CD4-positive, alpha-beta T cell treated with Interleukin-15 for 1 hour (primary cell): ENCODE results near the gene LRP8.

Source experiments
- DNase-seq: peaks from one replicate; pipeline ENCODE4 v3.0.0-alpha.2; 2020

LRP8 gene

DNA sequence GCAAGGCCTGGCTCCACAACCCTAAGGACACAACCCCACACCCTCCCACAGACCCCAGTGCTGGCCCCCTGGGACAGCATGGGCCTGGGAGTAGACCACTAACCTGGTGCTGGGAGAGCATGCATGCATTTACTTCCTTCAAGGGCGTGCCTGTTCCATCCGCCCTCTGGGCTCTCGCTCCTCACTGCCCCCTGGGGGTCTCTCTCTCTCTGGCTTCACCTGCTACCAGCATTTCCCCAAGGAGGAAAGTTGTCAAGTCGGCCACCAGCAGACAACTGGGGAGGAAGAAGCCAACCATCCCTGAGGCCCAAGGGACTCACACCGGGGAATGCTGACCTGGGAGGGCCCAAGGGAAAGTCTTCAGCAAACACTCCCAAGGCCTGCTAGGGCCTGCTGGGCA, 6.5 kb downstream of the LRP8 start:
- no peak for DNase-seq

DNA sequence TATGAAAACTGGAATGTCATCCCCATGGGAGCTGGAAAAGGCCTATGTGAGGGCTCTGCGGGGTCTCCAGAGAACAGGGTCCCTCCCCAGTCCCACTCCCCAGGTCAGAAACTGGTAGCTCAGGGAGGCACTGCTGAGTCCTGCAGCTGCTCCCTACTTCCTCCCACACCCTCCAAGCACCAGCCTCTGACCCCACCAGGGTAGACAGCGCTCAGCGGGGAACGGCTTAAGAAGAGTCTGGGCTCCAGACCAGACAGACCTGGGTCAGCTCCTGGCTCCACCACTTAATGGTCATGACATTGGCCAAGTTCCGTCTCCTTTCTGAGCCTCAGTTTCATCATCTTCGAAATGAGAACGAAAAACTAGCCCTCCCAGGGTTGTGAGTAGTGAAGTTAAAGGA, 7.2 kb downstream of the LRP8 start:
- DNase-seq, result no peak

DNA sequence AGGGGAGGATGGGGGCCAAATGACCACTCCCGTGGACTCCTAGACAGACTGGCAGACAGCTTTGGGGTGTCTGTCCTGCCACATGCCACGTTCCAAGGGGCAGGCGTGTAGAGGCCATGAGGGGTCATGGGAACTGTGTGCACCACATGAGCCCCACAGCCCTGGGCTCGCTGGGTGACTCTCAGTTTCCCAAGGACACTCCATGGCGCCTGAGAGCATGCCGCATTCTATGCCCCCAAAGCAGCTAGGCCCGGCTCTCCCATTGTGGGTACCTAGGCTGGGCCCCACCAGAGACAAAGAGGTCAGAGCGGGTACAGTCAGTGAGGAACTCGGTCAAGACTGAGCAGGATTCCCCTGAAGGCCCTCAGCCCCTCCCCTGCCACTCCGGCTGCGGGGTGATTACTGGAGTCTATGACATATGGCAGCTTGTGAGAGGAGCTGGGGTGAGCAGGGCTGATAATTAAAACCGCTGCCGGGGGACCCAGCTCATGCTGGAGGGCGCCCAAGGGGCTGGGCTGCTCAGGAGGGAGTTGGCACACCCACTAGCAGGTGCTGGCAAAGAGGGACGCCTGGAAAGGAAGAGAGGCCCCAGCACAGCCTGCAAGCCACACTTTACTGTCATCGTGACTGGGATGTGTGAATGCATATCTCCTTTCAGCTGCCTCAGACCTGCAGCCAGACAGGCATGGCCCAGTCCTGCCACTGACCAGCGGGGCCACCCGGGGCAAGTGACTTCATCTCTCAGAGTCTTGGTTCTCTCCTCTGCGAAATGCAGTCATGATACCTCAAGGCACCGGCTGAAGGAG, 8.4 kb downstream of the LRP8 start:
- no peak for DNase-seq

DNA sequence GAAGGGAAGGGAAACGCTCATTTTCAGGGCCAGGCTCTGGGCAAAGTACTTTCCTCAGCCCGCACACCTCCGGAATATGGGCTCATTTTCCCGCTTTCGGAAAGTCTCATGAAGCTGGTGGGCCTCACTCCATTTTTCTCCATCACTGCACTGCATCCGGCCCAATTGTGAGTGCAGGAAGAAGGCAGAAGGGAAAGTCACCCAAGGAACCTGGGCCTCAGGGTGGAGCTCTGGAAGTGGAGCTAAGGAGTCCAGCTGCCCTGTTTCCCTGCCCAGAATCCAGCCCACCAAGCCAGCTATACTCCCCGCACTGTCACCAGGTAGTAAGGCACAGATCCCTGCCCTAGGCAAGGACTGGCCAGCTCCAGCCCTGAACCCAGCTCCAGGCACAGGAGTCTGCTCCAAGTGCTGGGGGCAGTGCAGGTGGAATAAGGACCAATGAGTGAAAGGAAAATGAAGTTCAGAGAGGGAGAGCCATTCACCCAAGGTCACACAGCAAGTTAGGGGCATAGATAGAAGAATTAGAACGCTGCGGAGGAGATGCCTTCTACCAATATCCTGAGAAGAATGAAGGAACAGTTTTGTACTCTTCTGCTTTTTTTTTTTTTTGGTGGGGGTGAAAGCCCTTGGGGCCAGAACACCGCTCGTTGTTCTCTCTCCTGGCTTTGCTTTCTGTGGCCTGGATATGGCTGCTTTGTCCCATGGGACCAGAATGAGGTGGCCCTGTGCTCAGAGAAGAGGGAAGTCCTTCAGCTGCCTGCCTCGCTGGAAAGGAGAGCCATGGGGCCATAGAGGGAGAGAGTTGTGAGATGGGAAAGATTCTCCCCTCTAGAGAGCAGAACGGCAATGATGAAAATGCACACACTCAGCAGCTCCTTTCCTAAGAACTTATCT, 10.0 kb downstream of the LRP8 start:
- no peak for DNase-seq

DNA sequence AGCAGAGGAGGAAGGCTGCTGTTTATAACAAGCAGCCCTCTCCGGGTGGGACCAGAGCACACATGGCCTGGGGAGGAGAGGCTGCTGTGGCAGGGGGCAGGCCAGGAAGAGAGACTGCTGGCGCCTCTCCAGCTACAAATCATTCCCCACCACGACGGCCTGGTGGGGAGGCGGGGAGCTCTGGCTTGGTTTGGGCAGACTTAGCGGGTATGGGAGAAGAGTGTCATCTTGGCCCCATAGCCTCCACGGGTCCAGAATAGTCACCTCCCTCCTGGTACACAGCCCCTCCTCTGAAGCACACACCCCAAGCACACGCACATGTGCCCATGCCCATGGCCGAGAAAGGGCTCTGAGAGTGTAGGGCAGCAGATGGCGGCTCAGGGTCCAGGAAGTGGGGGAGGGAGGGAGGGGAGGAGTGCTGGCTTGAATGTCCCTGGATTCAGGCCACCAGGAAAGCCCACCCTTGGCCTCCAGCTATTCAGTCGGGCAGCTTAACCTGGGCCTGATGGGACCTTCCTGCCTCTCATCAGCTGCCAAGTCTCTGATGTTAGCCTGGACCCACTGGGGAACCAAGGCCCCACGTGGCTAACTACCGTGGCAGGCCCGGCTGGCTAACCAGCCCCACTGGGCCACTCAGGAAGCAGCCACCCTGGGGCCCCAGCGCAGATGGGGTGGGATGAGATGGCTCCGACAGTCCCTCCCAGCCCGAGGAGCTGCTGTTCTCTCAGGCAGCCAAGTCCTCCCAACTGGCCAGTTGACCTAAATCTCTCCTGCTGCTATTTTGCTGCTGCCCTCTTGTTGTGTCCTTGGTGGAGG, 10.9 kb downstream of the LRP8 start:
- DNase-seq, result no peak

DNA sequence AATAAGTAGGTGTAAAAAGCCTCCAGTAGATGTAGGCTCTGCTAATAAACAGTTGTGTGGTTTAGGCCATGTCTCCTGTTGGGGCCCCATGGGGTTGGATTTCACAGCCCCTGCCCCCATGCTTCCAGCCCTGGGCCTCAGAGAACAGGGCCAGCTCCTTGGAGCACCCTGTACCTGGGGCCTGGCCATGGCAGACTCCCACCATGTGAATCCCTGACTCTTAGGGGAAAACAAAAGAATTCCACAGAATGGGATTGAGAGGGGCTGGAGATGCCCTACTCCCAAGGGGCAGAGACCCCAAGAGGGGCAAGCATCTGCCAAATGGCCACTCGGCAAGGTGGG, 11.5 kb downstream of the LRP8 start:
- DNase-seq, result no peak

DNA sequence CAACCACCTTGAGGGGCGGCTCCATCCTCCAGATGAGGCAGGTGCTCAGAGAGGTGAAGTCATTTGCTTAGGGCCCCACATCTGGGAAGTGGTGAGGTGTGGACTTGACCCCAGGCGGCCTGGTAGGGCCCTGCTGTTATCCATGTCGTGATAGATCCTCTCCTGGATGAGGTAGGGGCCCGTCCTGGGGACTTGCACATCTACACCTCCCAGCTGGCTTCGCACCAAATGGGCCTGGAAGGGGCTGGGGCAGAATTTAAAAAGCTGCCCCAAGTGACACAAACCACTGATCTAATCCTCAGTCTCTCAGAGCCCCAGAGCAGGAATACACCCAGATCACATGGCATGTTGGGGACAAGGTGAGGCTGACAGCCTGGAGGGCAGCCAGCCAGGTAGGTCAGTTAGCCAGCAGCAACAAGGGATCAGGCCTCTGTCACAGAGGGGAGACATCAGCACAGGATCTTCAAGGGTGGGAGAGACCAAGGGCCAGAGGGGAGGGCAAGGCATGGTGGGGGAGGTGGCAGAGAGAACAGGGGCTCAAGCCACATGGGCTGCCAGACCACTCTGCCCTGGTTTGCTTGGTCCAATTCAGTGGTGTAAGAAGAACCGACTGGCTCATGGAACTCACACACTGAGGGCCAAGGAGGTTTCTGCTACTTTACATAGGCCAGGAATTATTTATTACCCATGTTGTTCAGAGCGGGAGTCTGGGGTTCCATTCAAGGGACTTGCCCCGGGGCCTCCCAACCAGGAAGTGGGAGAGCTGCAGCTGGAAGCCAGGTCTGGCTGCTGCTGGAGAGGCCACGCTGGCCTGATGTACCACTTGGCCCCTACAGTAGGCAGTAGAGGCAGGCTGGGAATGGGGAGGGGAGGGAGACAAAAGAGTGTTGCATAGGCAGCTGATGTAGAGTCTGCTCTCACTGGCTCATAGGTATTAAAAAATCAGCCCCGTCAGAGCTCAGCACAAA, 12.1 kb downstream of the LRP8 start:
- DNase-seq, result no peak

DNA sequence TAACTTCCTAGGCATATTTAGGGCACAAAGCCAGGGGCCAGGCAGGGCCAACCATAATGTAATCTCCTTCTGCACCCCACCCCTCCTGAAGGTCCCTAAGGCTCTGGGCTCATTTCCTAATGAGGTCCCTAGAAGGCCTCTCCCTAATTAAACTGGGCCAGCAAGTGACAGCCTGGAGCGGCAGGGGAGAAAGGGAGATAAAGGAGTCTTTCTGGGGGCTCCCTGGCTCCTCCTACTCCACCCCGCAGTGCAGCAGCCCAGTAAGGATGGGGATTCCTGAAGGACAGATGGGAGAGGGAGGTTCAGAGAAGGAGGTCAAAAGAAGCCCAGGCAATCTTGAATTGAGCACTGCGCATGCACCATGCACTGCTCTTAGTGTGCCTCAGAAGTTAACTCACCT, 12.8 kb downstream of the LRP8 start:
- DNase-seq, result no peak

DNA sequence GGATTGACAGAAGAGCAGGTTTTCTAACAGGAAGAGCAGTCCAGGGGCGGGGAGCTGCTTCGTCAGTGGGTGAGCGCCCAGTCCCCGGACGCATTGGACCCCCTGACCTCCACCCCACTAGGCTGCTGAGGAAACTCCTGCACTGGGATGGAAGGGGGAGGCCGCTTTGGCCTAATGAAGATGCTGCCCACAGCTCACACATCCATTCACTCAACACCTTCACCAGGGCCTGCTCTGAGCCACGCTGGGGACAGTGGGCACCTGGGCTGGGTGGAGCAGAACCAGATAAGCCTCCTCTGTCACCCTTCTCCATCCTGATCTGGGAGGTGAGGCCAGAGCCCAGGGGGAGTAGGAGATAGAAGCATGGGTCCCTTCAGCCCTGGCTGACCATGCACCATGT, 13.3 kb downstream of the LRP8 start:
- DNase-seq, result no peak

DNA sequence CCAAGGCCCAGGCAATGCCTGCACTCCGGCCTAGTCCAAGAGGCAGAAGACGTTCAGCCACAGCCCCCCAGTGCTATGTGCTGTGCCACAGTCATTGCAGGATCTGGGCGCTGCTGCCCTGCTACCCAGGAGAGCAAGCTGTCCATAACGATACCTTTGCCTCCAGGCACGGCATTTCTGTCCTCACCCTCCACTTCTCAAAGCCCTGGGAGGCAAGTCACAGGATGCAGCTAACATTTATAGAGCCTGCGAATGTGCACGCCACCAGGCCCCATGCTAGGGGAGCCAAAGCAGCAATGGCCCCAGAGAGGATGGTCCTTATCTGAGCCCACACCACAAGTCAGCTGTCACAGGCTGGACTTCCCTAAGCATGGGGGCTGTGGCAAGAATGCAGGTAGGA, 13.8 kb downstream of the LRP8 start:
- no peak for DNase-seq

DNA sequence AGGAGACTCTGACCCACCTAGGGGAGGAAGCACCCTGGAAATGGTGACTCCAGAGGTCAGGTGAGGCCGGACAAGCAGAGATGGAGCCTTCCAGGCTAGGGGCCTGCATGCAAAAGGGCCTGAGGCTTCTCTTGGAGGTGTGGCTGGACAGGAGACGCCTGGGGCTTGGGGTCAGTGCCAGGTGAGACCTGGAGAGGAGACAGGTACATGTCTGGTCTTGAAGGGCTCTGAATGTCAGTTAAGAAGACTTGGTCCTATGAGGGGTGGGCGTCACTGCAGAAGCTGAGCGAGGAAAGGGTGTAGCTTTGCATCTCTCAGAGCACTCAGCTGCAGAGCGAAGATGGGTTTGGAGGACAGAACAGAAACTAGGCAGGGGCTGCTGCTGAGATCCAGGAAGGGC, 14.3 kb downstream of the LRP8 start:
- DNase-seq, result no peak

DNA sequence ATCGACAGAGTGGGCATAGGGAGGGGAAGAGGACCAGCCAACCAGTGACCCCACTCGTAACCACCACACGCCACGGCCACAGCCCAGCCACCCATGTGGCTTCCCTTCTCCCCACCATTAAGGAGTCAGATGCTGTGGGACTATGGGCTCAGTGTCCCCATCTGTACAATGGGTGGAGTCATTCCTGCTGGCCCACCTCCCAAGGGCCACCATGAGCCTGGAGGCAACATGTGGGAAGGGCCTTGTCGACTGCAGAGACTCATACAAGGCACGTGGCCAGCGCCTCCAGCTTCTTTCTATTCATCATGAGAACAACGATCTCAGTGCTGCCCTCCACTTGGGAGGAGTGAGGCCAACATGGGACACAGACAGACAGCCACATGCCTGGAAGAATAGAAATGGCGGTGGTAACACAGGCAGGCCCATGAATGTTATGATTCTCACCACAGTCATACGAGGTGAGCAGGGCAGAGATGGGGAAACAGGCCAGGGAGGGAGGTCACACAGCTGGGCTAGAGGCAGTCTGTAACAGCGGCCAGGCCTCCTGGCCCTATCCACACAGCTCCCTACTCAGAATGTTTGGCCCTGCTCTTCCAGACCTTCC, 16.1 kb downstream of the LRP8 start:
- no peak for DNase-seq

DNA sequence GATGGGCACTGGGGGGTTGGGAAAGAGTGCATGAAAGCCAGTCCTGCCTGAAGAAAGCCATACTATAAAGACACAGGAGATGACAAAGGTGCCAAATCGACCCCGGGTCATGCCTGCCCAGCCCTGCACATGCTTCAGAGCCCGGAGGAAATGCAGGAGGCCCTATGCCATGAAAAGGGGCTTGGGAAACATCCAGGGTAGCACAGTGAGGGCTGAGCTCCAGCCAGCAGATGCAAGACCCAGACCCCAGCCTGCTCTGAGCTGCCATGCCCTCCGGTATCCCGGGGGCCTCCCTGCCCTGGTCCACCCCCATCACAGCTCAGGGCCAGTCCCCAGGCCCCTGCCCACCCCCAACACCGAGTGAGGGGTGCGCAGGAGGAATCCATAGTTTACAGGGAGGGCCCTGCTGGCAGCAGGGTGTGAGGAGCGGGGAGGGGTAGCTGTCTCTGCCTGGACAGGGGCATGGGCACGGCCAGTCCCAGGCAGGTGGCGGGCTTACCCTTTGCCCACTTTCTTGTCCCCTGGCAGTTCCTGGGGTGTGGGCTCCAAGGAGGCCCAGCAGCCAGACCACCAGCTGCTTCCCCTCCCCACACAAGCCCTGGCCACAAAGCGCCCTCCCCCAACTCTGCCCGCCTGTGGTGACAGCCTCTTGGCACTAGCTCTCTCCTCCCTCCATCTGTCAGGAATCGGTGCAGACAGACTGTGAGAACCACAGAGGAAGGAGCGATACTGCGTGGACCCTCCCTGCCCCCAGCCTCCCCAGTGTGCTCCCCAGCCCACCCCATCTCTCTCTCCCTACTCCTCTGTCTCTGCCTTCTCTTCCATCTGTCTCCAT, 16.8 kb downstream of the LRP8 start:
- no peak for DNase-seq

DNA sequence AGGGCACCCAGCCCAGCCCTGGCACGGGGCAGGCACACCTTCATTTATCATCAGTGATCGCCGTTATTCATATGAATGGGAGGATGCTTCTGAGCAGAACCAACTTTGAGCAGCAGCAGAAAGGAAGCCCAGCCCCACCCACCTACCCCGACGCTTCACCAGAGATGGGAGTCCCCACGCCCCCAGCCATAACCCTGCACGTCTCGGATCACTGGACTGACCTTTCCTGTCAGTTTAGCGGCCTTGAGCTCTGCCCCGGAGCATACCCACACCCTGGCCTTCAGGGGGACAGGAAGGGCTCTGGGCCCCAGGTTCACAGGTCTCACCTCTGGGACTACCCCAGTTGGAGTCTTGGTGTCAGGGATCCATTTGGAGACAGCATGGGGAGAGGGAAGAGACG, 18.1 kb downstream of the LRP8 start:
- DNase-seq, result no peak

DNA sequence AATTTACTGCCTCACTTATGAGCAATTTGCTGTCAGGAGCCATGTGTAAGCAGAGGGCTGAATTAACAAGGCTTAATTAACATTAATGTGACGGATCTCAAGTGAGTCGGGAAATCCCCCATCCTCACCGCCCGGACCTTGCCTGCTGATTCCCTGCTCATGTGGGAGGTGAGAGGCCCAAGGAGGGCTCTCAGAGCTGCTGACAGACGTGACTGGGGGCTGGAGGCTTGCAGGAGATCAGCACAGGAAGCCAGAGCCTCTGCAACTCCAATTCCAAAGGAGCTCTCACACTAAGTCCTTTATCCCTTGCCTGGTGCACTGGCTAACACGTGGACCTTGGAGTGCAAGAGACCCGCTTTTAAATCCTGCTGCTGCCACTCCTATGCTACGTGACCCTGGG, 19.4 kb downstream of the LRP8 start:
- no peak for DNase-seq

DNA sequence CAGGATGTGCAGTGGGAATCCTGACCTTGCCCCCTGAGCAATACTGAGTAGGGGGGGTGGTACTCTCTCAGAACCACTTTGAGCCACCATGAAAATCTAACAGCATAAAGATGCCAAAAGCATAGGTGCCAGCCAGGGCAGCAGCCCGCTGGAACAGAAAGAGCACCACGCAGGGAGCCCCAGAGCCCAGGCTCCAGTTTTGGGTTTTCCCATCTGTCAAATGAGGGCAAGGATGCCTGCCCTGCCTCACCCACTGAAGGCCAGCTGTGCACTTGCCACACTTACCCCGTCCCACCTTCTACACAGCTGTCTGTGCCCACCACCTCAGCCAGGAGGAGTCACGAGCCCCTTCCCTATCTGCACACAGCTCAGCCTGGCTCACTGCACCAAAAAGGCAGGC, 20.8 kb downstream of the LRP8 start:
- no peak for DNase-seq

DNA sequence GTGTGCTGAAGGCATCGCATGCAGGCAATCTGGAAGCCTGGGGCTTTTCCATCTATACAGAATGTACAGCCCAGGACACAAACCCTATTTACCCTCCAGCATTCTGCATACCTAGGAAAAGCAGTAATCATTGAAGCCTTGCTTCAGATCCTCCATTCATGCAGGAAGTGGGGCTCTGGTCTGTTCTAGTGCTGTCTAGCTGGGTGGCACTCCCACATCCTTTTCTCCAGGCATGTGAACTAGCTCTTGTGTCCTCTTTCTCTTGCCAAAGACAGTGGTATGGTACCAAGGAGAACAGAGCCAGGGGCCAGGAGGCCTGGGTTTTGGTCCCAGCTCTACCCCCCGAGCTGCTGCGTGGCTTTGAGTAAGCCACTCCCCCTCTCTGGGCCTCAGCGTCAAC, 21.7 kb downstream of the LRP8 start:
- no peak for DNase-seq

DNA sequence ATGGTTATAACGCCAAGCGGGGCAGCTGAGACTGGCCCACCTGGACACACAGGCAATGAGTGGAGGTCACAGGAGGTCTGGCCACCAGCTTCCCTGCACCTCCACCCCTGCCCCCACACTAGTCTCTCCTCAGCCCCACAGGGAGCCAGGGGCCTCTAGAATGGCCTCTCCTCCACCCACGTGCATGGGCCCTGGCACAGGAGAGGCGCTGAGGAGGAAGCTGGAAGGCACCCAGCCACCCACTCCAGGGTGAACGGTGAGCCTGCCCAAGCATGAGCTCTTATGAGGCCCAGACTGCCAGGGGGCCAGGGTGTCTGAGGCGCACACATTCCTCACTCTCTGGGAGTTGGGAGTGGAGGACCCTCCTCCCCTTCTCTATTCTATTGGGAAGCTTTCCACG, 22.2 kb downstream of the LRP8 start:
- DNase-seq, result no peak

DNA sequence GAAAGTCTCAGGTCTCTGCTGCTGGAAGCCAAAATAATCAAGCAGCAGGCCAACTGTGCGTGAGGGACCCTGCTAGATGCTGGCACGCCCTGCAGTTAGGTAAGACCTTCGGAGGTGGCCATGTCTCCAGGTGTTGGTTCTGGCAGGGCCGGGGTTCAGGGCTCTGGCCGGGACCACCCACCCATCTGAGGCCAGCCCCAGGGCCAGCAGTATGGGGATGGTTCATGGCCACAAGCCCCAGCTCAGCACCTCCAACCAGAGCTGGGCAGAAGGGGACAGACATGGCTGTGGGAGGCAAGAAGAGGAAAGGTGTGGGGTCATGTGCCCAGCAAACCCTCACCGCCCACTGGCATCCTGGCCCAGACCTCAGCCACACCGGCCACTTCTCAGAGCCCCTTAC, 23.3 kb downstream of the LRP8 start:
- DNase-seq, result no peak

DNA sequence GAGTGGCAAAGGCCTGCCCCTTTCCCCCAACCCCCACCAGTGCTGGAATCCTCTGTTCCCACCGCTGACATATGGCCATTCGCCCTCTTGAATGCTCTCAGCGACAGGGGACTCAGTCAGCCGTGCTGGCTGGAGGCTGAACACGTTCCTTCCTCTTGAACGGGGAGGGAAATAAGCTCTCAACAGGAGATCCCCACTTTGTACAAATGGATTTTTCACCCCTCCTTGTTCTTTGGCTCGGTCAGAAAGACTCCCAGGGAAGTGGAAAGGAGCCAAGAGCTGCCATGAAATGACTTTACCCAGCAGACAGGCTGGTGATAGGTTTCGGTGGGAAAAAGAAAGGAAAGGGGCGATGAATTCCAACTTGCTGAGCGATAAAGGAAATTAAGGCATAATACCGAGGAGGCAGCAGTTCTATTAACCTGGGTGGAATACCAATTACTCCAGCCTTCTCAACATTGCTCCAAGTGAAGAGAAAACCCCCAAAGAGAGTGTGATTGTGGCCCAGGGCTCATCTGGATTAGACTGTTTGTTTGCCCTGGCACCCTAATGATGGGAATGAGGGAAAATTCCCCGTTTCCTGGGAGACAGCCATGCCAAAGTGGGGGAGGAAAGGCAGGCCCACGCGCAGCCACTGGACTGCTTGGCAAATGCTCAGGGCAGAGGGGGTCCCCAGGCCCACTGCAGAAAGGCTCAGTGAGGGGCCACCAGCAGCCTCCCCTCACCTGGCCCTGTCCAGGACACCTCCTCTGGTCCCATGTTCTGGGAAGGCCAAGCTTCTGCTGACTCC, 23.9 kb downstream of the LRP8 start:
- no peak for DNase-seq
